ENCODE results near the gene SLC51B. TPM values are rescaled to one million over a fixed set of nuclear protein-coding genes. Genes with fewer than 3 reads are reported as not detected.
"Not testable (repeated sequence)": the region's sequence is repeated elsewhere in the genome, so short reads cannot be mapped to it uniquely, and the experiment has no call there.

SLC51B gene
- 8.3 TPM for polyA plus RNA-seq (ENCODE audit: insufficient read length)
- long read RNA-seq, donor 1, partial matches to known transcripts: 17 of 21 reads
- long read RNA-seq, donor 1, other reads (novel, unspliced or antisense): 0 of 21 reads
- long read RNA-seq, donor 2, partial matches to known transcripts: 56 of 64 reads
- long read RNA-seq, donor 2, other reads (novel, unspliced or antisense): 7 of 64 reads
- long read RNA-seq, donor 3, partial matches to known transcripts: 0 of 3 reads
- long read RNA-seq, donor 3, other reads (novel, unspliced or antisense): 0 of 3 reads
- long read RNA-seq, donor 4: 0 reads
- long read RNA-seq, donor 5, transcript SLC51B-201 (4 exons, 940 nt): major isoform, 9 of 23 reads
- long read RNA-seq, donor 5, partial matches to known transcripts: 14 of 23 reads
- long read RNA-seq, donor 5, other reads (novel, unspliced or antisense): 0 of 23 reads
- long read RNA-seq, donor 6, transcript SLC51B-201 (4 exons, 940 nt): major isoform, 8 of 8 reads
- long read RNA-seq, donor 6, partial matches to known transcripts: 0 of 8 reads
- long read RNA-seq, donor 6, other reads (novel, unspliced or antisense): 0 of 8 reads
- long read RNA-seq, donor 7, transcript SLC51B-201 (4 exons, 940 nt): major isoform, 7 of 13 reads
- long read RNA-seq, donor 7, partial matches to known transcripts: 0 of 13 reads
- long read RNA-seq, donor 7, other reads (novel, unspliced or antisense): 6 of 13 reads
- long read RNA-seq, donor 8, partial matches to known transcripts: 0 of 2 reads
- long read RNA-seq, donor 8, other reads (novel, unspliced or antisense): 0 of 2 reads

DNA sequence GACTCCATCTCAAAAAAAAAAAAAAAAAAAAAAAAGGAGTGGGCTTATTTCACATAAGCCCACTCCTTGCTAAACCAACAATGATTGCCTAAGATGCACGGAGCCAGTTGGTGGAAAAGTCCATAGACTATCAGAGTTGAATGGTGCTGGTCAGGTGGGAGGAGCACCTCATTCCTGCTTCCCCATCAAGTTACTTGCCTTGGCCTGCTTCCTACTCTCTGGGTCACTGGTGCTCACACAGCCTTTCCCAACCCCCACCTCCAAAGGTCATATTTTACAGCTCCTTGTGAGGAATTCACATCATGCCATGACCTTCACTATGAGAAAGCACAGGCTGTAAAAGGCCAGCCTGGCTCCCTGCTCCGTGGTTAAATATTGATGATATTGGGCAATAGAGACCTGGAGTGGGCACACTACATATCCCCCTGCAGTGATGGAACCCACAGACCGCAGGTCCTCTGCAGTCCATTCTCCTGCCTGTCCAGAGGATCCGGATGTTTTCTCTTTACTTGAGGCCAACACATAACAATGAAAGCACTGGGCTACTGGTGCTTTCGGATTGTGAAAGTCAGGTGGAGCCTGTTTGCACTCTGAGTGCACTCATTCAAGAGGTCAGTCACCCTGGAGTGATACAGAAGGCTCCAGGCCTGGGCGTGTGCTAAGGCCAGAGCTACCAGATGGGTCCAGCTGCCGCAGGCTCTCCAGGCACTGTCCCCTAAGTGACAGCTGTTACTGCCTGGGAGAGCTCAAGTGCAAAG is at the start of gene SLC51B:
Gene SLC51B (plus strand): TSS at position 664 of the 758 bp plus-strand sequence. CDS start 4,618 bp downstream, outside the sequence.
- DNase-seq: no peak

- DNase-seq: no peak
Observed at GRCh38 chr15:64997066-64997465, 48.1 kb upstream of the SLC51B start.

GRCh38 chr15:64997745-64998375 is 47.3 kb upstream of the SLC51B start:
- no peak for DNase-seq

GRCh38 chr15:65004993-65005392 is 40.2 kb upstream of the SLC51B start:
- no peak for DNase-seq

DNA sequence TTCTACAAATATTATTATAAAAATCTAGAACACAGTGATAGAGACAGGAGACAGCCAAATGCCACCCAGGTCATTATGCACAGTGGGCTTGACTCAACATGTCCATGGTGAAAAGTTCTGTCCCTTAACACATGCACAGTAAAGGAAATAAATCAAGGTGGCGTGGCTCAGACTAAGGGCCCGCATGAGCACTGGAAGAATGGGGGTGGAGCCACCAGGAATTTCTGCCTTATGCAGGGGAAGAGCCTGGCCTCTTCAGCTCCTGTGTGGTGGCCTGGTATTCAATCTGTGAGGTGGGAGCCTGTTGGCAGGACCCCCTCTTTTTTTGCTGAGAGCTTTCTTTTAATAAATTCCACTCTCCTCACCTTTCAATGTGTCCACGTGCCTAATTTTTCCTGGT is 38.3 kb upstream of the SLC51B start:
- DNase-seq: no peak

DNA sequence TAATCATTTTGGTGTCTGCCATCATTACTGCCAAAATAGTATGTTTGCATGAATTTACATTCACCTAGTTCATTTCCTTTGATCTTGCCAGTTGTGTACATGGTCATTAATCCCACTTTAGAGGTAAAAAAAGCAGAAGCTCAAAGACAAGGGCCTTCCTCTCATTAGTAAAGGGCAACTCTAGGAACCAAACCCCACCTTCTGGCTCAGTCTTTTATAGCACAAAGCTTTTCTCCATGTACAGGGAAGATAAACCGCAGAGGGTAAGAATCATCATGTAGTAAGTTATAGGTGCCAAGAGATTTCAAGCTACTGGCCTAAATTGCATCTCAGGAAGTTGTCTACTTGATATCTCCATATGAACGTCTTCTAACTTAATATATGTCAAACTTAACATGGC is 36.2 kb upstream of the SLC51B start:
- DNase-seq: no peak

DNA sequence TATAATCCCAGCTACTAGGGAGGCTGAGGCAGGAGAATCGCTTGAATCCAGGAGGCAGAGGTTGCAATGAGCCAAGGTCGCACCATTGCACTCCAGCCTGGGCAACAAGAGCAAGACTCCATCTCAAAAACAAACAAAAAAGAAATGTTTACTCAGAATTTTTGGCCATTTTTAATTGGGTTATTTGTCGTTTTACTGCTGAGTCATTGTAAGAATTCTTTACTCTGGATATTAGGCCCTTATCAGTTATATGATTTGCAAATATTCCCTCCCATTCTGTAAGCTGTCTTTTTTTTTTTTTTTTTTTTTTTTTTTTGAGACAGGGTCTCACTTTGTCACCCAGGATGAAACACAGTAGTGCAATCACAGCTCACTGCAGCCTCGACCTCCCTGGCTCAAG is 34.0 kb upstream of the SLC51B start:
- not testable (repeated sequence) for DNase-seq

GRCh38 chr15:65020419-65020818 is 24.8 kb upstream of the SLC51B start:
- DNase-seq: no peak

GRCh38 chr15:65021488-65021887 is 23.7 kb upstream of the SLC51B start:
- no peak for DNase-seq

- no peak for DNase-seq
Observed at GRCh38 chr15:65026756-65027155, 18.4 kb upstream of the SLC51B start.

- no peak for DNase-seq
Observed at GRCh38 chr15:65027593-65027992, 17.6 kb upstream of the SLC51B start.

DNA sequence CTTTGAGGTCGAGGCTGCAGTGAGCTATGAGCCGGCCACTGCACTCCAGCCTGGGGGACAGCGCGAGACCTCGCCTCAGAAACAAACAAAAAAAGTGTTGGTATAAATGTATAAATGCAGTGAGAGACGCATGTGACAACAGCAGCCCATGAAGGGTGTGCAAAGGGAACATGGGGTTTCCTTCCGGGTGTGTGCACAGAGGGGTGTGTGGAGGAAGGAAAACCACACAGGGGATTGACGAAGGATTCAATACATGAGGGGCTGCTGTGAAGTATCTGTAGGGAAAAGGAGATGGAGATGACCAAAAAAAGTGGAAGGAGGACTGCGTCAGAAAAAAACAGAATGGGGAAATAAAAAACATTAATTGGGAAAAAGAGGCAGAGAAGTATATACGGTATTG is 16.8 kb upstream of the SLC51B start:
- DNase-seq: no peak

- DNase-seq: peak; percentile 90
Observed at GRCh38 chr15:65028921-65029735, 16.1 kb upstream of the SLC51B start, which contains the start of gene MTFMT. TSS of gene MTFMT (minus strand) at chr15:65029639. CDS start at chr15:65029613, 26 bp downstream.

DNA sequence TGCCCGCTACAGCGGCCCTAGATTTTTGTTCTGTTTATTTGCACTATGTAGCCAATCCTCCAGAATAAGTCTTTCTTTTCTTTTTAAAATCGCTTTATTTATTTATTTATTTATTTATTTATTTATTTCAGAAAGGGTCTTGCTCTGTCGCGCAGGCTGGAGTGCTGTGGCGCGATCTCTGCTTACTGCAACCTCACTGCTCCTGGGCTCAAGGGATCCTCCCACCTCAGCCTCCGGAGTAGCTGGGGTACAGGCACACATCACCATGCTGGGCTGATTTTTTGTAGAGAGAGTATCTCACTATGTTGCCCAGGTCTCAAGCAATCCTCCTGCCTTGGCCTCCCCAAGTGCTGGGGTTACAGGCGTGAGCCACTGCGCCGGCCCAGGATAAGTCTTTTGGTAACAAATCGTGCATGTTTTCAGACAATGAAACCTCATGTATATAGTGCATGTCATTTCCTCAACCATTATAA is 15.4 kb upstream of the SLC51B start:
- DNase-seq: no peak

DNA sequence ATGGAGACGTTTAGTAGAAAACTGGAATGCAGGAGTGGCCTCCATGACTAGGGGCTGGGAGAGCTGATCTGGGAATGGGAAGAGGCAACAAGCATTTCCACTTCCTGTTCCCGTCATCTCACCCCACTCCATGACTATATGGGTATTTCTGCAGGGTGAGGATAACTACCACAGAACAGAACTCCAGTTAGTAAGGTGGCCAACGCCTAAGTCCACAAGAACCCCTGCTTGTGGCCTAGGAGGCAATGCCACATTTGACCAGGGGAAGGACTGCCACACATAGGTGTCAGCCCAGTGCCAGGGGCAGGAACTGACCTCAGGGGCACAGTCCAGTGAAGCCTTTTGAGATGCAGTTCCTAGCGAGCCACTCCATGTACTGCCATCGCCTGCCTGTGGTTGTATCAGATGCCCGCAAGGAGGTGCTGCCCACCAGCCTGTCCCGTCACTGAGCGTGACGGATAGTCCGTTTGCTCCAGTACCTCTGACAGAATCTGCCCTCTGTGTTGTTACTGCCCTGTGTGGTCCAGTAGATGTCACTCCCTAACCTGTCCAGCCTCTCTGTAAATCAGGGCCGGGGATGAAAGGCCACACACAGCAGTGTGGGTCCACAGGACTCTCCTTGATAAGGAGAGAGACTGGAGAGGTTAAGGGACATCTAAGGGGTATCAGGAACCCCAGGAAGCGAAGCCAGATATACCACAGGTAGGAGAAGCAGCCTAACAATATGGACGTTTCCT is 12.2 kb upstream of the SLC51B start:
- peak; percentile 71 for DNase-seq

GRCh38 chr15:65033659-65034269 is 11.4 kb upstream of the SLC51B start:
- DNase-seq: no peak

GRCh38 chr15:65034719-65035118 is 10.5 kb upstream of the SLC51B start:
- no peak for DNase-seq

DNA sequence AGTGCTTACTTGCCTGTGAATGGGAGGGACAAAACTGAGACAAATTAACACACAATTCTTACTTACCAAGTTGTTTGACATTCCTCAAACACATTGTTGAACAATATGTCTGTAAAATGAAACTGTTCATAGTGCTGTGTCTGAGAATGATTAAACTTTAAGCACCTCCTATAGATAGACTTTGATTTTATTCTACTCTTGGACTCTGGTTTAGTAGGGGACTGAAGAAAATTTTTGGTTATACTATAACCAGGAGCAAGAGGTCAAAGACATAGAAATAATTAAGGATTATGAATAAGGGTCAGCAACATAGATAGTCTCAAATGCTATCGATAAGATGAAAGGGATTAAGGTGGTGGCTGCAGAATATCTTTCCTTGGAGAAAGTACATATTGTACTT is 7.9 kb upstream of the SLC51B start:
- no peak for DNase-seq

- no peak for DNase-seq
Observed at GRCh38 chr15:65038428-65038827, 6.8 kb upstream of the SLC51B start.

GRCh38 chr15:65038836-65039235 is 6.4 kb upstream of the SLC51B start:
- DNase-seq: no peak

Data from left kidney (tissue), 8 donors.